ENCODE measurements around the gene ELOVL6.
"Not testable (repeated sequence)": the region's sequence is repeated elsewhere in the genome, so short reads cannot be mapped to it uniquely, and the experiment has no call there.

The ELOVL6 gene

GRCh38 chr4:110124711-110125110, 73.7 kb downstream of the ELOVL6 start:
- DNase-seq (ENCODE audit: low read depth), result no peak

GRCh38 chr4:110122201-110122600, 76.2 kb downstream of the ELOVL6 start:
- DNase-seq (ENCODE audit: low read depth), result no peak

GRCh38 chr4:110120506-110120905, 77.9 kb downstream of the ELOVL6 start:
- no peak for DNase-seq (ENCODE audit: low read depth)

- DNase-seq (ENCODE audit: low read depth), result no peak
These were observed 78.5 kb downstream of the ELOVL6 start for GRCh38 chr4:110119880-110120279.

GRCh38 chr4:110119337-110119736, 79.1 kb downstream of the ELOVL6 start:
- no peak for DNase-seq (ENCODE audit: low read depth)

GRCh38 chr4:110112056-110112455, 86.4 kb downstream of the ELOVL6 start:
- DNase-seq (ENCODE audit: low read depth), result no peak

GRCh38 chr4:110109455-110109854, 89.0 kb downstream of the ELOVL6 start:
- no peak for DNase-seq (ENCODE audit: low read depth)

- no peak for DNase-seq (ENCODE audit: low read depth)
These were observed 89.5 kb downstream of the ELOVL6 start for GRCh38 chr4:110108960-110109359.

GRCh38 chr4:110108422-110108821, 90.0 kb downstream of the ELOVL6 start:
- DNase-seq (ENCODE audit: low read depth), result no peak

- DNase-seq (ENCODE audit: low read depth), result no peak
These were observed 90.5 kb downstream of the ELOVL6 start for GRCh38 chr4:110107866-110108265.

GRCh38 chr4:110106931-110107296, 91.5 kb downstream of the ELOVL6 start:
- no peak for DNase-seq (ENCODE audit: low read depth)

GRCh38 chr4:110104661-110105060, 93.8 kb downstream of the ELOVL6 start:
- no peak for DNase-seq (ENCODE audit: low read depth)

- DNase-seq (ENCODE audit: low read depth), result no peak
These were observed 98.8 kb downstream of the ELOVL6 start for GRCh38 chr4:110099638-110100037.

GRCh38 chr4:110096405-110096804, 102.0 kb downstream of the ELOVL6 start:
- no peak for DNase-seq (ENCODE audit: low read depth)

- DNase-seq (ENCODE audit: low read depth), result no peak
These were observed 105.8 kb downstream of the ELOVL6 start for GRCh38 chr4:110092646-110093045.

- DNase-seq (ENCODE audit: low read depth), result no peak
These were observed 106.8 kb downstream of the ELOVL6 start for GRCh38 chr4:110091434-110092140.

GRCh38 chr4:110088670-110089069, 109.7 kb downstream of the ELOVL6 start:
- DNase-seq (ENCODE audit: low read depth), result no peak

- DNase-seq (ENCODE audit: low read depth), result no peak
These were observed 111.2 kb downstream of the ELOVL6 start for GRCh38 chr4:110087070-110087708.

- no peak for DNase-seq (ENCODE audit: low read depth)
These were observed 113.3 kb downstream of the ELOVL6 start for GRCh38 chr4:110085131-110085530.

- DNase-seq (ENCODE audit: low read depth), result no peak
These were observed 114.3 kb downstream of the ELOVL6 start for GRCh38 chr4:110084154-110084553.

- DNase-seq (ENCODE audit: low read depth), result not testable (repeated sequence)
These were observed 120.3 kb downstream of the ELOVL6 start for GRCh38 chr4:110078148-110078547.

GRCh38 chr4:110076828-110077227, 121.6 kb downstream of the ELOVL6 start:
- DNase-seq (ENCODE audit: low read depth), result not testable (repeated sequence)

GRCh38 chr4:110075891-110076290, 122.5 kb downstream of the ELOVL6 start:
- no peak for DNase-seq (ENCODE audit: low read depth)
